HCT116 (cell line): ENCODE measurements around the gene GSK3A. TPM values are rescaled to one million over a fixed set of nuclear protein-coding genes. Genes with fewer than 3 reads are reported as not detected.
A peak's percentile ranks its signal among the peaks of the same experiment; 100 is the strongest.

Source experiments
- ATAC-seq: fragments of 200-7000 bp; cut with Tn5 transposase; 2 replicates; pipeline ENCODE4 v1.9.1; 2020; ENCODE audit warnings: mild to moderate bottlenecking, moderate library complexity
- BruUV-seq: library from RNA; stranded (reverse); fragments of 400-500 nt; replicated peaks from 2 replicates; lab custom pipeline; 2021; lab: Mats Ljungman, UMichigan
- CTCF ChIA-PET: fragments of 300-600 bp; sonication (Branson Sonifier 250); formaldehyde crosslinking; loops from one replicate; lab custom pipeline; 2021; ENCODE audit warnings: antibody characterized with exemption; lab: Charles Lee
- POLR2A ChIA-PET: fragments of 300-600, 350-600 bp; sonication (Branson Sonifier 250); formaldehyde crosslinking; loops from one replicate; lab custom pipeline; 2021; ENCODE audit warnings: antibody characterized with exemption; lab: Charles Lee
- RAD21 ChIA-PET, 2 experiments: fragments of 300-600 bp; sonication (Branson Sonifier 250); formaldehyde crosslinking; loops; one replicate each; lab custom pipeline; 2023; ENCODE audit warnings: low total read pairs in 2 of 2; ENCODE audit not compliant: uncharacterized antibody in 2 of 2, unreplicated experiment in 2 of 2, low non-redundant PET in 1 of 2; lab: Charles Lee
- DNase-seq: peaks from one replicate; pipeline ENCODE4 v3.0.0-alpha.2; 2010; ENCODE audit warnings: low read depth, low spot score
- H2AFZ ChIP-seq: fragments of 200-600 bp; shearing (Covaris generic), sonication (generic); 2 replicates; pipeline ENCODE4 v1.6.1; 2017; ENCODE audit warnings: low read depth, mixed run types, mixed read lengths, antibody characterized with exemption, low read length; ENCODE audit not compliant: poor library complexity, severe bottlenecking
- H3K27ac ChIP-seq: 2 replicates; pipeline ENCODE4 v1.5.1; 2012; ENCODE audit warnings: low read depth, low read length
- H3K27me3 ChIP-seq: fragments of 200-600 bp; sonication (generic); 2 replicates; pipeline ENCODE4 v1.6.1; 2016; ENCODE audit warnings: mixed run types, low read length, mixed read lengths; ENCODE audit not compliant: insufficient read depth
- H3K36me3 ChIP-seq, 2 experiments: fragments of 200-500 bp in 1 of 2; fragments of 200-600 bp in 1 of 2; sonication (Bioruptor generic) in 1 of 2; sonication (generic) in 1 of 2; 2 replicates each; pipeline versions ENCODE4 v1.5.1 to v1.6.1; 2014 to 2016; ENCODE audit warnings: low read length in 2 of 2, inconsistent platforms in 1 of 2, mixed read lengths in 1 of 2, mixed run types in 1 of 2; ENCODE audit not compliant: insufficient read depth in 2 of 2, control insufficient read depth in 1 of 2
- H3K4me1 ChIP-seq, 2 experiments: fragments of 200-600 bp in 1 of 2; sonication (generic) in 1 of 2; 2 replicates each; pipeline versions ENCODE4 v1.5.1 to v1.6.1; 2012 to 2017; ENCODE audit warnings: low read length in 2 of 2, inconsistent platforms in 1 of 2, mild to moderate bottlenecking in 1 of 2, mixed read lengths in 1 of 2, mixed run types in 1 of 2, moderate library complexity in 1 of 2; ENCODE audit not compliant: insufficient read depth in 2 of 2, control insufficient read depth in 1 of 2
- H3K4me2 ChIP-seq: fragments of 200-600 bp; sonication (generic); 2 replicates; pipeline ENCODE4 v1.6.1; 2017; ENCODE audit warnings: mixed run types, low read length, mixed read lengths
- H3K4me3 ChIP-seq, 2 experiments: fragments of 200-600 bp in 1 of 2; sonication (generic) in 1 of 2; replicated peaks in 1 of 2; 2 replicates each; pipeline ENCODE4 v1.5.1; 2011 to 2016; ENCODE audit warnings: low read length in 2 of 2, control low read depth in 1 of 2, low read depth in 1 of 2, mild to moderate bottlenecking in 1 of 2, mixed read lengths in 1 of 2, mixed run types in 1 of 2
- H3K79me2 ChIP-seq: fragments of 200-600 bp; sonication (generic); 2 replicates; pipeline ENCODE4 v1.6.1; 2017; ENCODE audit warnings: mild to moderate bottlenecking, mixed run types, low read length, moderate library complexity, mixed read lengths; ENCODE audit not compliant: insufficient read depth
- H3K9ac ChIP-seq: fragments of 200-600 bp; sonication (generic); 2 replicates; pipeline ENCODE4 v1.6.1; 2016; ENCODE audit warnings: low read length, mixed read lengths
- H3K9me2 ChIP-seq: fragments of 200-600 bp; sonication (generic), shearing (Covaris generic); 2 replicates; pipeline ENCODE4 v1.6.1; 2017; ENCODE audit warnings: mixed run types, mild to moderate bottlenecking, moderate library complexity; ENCODE audit not compliant: insufficient read depth
- H3K9me3 ChIP-seq, 2 experiments: fragments of 200-500 bp in 1 of 2; fragments of 200-600 bp in 1 of 2; sonication (Bioruptor generic) in 1 of 2; sonication (generic) in 1 of 2; 2 replicates each; pipeline ENCODE4 v1.6.1; 2014 to 2017; ENCODE audit warnings: low read length in 2 of 2, mixed read lengths in 2 of 2, inconsistent platforms in 1 of 2, low read depth in 1 of 2, mild to moderate bottlenecking in 1 of 2, mixed run types in 1 of 2, moderate library complexity in 1 of 2; ENCODE audit not compliant: control insufficient read depth in 1 of 2, insufficient read depth in 1 of 2
- H4K20me1 ChIP-seq: fragments of 200-600 bp; sonication (generic), shearing (Covaris generic); 2 replicates; pipeline ENCODE4 v1.6.1; 2017; ENCODE audit warnings: mixed run types, mild to moderate bottlenecking, moderate library complexity; ENCODE audit not compliant: insufficient read depth
- CBX3 ChIP-seq: IDR thresholded peaks from 2 replicates; pipeline ENCODE4 v1.6.1; 2012; ENCODE audit warnings: low read depth
- EGR1 ChIP-seq: IDR thresholded peaks from 2 replicates; pipeline ENCODE4 v1.6.1; 2012; ENCODE audit warnings: low read depth
- ELF1 ChIP-seq: IDR thresholded peaks from 2 replicates; pipeline ENCODE4 v1.6.1; 2012; ENCODE audit warnings: low read depth, borderline replicate concordance
- EZH2 ChIP-seq: fragments of 200-600 bp; sonication (generic); IDR thresholded peaks from 2 replicates; pipeline ENCODE4 v1.6.1; 2017; ENCODE audit warnings: antibody characterized with exemption, mixed run types
- FOSL1 ChIP-seq: IDR thresholded peaks from 2 replicates; pipeline ENCODE4 v1.6.1; 2012; ENCODE audit warnings: low read depth
- REST ChIP-seq: IDR thresholded peaks from 2 replicates; pipeline ENCODE4 v1.6.1; 2012; ENCODE audit warnings: low read depth
- SP1 ChIP-seq: IDR thresholded peaks from 2 replicates; pipeline ENCODE4 v1.6.1; 2012; ENCODE audit warnings: low read depth
- TCF7L2 ChIP-seq: IDR thresholded peaks from 2 replicates; pipeline ENCODE4 v1.7.0; 2011; ENCODE audit warnings: borderline replicate concordance, inconsistent platforms; ENCODE audit not compliant: insufficient read depth, insufficient read length; ENCODE audit errors: extremely low read depth
- ZFX ChIP-seq: fragments of 450-650 bp; IDR thresholded peaks from 2 replicates; pipeline ENCODE4 v1.6.1; 2017
- intact Hi-C: fragments of 100-400 bp; cut with micrococcal nuclease; formaldehyde crosslinking; loops from 2 replicates; pipeline ENCODE4 v1.10.0; 2022
- total RNA-seq: library from RNA; stranded (reverse); gene quantifications from one replicate; pipeline ENCODE4 v1.2.1, GENCODE V29; 2021; ENCODE audit not compliant: unreplicated experiment
- TF ChIP-seq, protein P1 (sequence below): IDR thresholded peaks from 2 replicates; pipeline ENCODE4 v1.6.1; 2012
- TF ChIP-seq, protein P2 (sequence below): IDR thresholded peaks from 2 replicates; pipeline ENCODE4 v1.6.1; 2012

Gene GSK3A
- total RNA-seq, 1 experiment from 2014 or later = 57.2 TPM

GRCh38 chr19:42277821-42278451 lies 35.5 kb upstream of the GSK3A start:
- Histone ChIP-seq H3K4me1 (peaks cover 39 to 52% of the 10 kb centered on the region in 2 experiments), H2AFZ (no peak overlapping the region), H3K9ac (no peak overlapping the region), H3K4me2 (no peak overlapping the region), H4K20me1 (no peaks in the 10 kb centered on the region), H3K27ac (peak overlapping the region; percentile 42), H3K27me3 (no peaks in the 10 kb centered on the region), H3K36me3 (peaks cover 3 to 5% of the 10 kb centered on the region in 2 experiments; a peak in 2 of 4 replicates), H3K9me2 (no peaks in the 10 kb centered on the region), H3K79me2 (no peaks in the 10 kb centered on the region; the same call in 1 of the 2 replicates), H3K4me3 (no peak overlapping the region), H3K9me3 (no peaks in the 10 kb centered on the region)
- ChIA-PET RAD21 (interaction anchor here in 1 of 2 experiments (0.6 kb wide), 1 partner anchor 30 kb away, joined by 5 read pairs; no protein-coding TSS in a partner anchor), CTCF (interaction anchor here (0.6 to 2.7 kb wide), 4 partner anchors 8 to 184 kb away, joined by 3 to 22 read pairs (median 13); no protein-coding TSS in a partner anchor), POLR2A (interaction anchor here (2.5 kb wide), 1 partner anchor 34 kb away, joined by 19 read pairs; no protein-coding TSS in a partner anchor)
- ATAC-seq (no peak), DNase-seq (no peak)
- BruUV-seq = no TSS peak
- TF ChIP-seq EZH2 = no peak
- no peak for TF ChIP-seq FOSL1
- no peak for TF ChIP-seq SP1
- TF ChIP-seq REST = no peak
- TF ChIP-seq, protein P1, sequence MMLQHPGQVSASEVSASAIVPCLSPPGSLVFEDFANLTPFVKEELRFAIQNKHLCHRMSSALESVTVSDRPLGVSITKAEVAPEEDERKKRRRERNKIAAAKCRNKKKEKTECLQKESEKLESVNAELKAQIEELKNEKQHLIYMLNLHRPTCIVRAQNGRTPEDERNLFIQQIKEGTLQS = no peak
- TF ChIP-seq CBX3 = no peak
- no peak for TF ChIP-seq ELF1
- TF ChIP-seq EGR1 = no peak
- TF ChIP-seq, protein P2, sequence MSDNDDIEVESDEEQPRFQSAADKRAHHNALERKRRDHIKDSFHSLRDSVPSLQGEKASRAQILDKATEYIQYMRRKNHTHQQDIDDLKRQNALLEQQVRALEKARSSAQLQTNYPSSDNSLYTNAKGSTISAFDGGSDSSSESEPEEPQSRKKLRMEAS = no peak
- no peak for TF ChIP-seq ZFX
- no peak for TF ChIP-seq TCF7L2
- intact Hi-C loops = no loop called here
